Right lobe of liver (tissue), 4 donors: ENCODE data around the gene TNS3.

ENCODE experiments used
- POLR2A ChIP-seq: fragments of 450-650 bp; IDR thresholded peaks from one replicate; pipeline ENCODE4 v1.6.1; 2017; ENCODE audit warnings: antibody characterized with exemption, mild to moderate bottlenecking
- TF ChIP-seq, protein P1 (sequence below), 4 donors: fragments of 200-600 bp in 3 of 4; fragments of 450-650 bp in 1 of 4; IDR thresholded peaks; one replicate each; pipeline versions ENCODE4 v1.5.1 to v1.8.0; 2016 to 2022; ENCODE audit warnings: antibody characterized with exemption in 4 of 4, mild to moderate bottlenecking in 2 of 4
- donor health status: DM: no; HTN: no; CAD: no.
- donor health status: DM: no; HTN: no; CAD: no.
- donor health status: DM: no; HTN: yes; CAD: no.

GRCh38 chr7:47349401-47349800 is 232.5 kb downstream of the TNS3 start:
- TF ChIP-seq, protein P1, sequence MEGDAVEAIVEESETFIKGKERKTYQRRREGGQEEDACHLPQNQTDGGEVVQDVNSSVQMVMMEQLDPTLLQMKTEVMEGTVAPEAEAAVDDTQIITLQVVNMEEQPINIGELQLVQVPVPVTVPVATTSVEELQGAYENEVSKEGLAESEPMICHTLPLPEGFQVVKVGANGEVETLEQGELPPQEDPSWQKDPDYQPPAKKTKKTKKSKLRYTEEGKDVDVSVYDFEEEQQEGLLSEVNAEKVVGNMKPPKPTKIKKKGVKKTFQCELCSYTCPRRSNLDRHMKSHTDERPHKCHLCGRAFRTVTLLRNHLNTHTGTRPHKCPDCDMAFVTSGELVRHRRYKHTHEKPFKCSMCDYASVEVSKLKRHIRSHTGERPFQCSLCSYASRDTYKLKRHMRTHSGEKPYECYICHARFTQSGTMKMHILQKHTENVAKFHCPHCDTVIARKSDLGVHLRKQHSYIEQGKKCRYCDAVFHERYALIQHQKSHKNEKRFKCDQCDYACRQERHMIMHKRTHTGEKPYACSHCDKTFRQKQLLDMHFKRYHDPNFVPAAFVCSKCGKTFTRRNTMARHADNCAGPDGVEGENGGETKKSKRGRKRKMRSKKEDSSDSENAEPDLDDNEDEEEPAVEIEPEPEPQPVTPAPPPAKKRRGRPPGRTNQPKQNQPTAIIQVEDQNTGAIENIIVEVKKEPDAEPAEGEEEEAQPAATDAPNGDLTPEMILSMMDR (IDR thresholded peaks at IDR 0.05), result no peak
- no peak for TF ChIP-seq POLR2A
